ENCODE results near the gene TSSK3.
A peak's percentile ranks its signal among the peaks of the same experiment; 100 is the strongest.

Gene TSSK3

DNA sequence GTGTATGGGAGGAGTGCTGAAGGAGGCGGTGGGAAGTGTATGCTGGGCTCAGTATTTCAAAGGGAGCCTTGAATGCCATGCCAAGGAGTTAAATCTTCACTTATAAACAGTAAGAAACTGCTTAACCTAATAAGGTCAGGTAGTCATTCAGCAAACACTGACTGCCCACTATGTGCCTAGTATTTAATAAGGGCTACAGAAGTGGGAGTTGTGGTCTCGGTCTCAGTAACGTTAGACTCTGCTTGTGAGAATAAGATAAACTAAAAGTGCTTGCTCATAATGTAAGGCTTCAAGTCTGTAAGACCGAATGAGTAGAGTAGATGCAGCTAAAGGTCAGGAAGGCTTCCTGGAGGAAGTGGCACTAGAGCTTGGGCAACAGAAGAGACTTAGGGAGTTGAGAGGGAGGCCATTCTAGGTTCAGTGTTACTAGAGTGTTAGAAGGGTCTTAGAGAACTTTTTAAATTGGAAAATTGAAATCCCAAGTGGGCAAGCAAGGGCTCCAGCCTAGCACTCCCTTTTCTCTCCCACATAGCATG lies 32.3 kb upstream of the TSSK3 start:
- peaks cover 22% of the 10 kb centered on the region for H3K4me1 Mint-ChIP-seq

DNA sequence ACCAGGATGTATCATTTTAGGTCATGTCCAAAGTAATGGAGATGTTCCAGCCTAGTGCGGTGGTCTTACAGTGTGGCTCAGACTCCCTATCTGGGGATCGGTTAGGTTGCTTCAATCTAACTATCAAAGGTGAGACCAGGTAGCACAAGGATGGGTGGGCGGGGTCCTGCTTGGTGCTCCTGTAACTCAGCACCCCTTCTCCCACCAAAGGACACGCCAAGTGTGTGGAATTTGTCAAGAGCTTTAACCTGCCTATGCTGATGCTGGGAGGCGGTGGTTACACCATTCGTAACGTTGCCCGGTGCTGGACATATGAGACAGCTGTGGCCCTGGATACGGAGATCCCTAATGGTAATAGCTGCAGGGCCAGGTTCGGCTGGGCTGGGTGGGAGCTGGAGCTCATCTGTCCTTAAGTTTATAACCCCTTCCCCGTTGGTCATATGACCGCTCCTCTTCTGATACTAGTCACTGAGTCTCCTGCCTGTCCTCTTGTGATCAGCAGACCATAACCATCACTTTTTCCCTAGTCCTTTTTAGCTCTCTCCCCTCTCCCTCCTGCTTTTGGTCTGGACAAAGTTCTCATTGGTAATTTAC lies 31.7 kb upstream of the TSSK3 start:
- Mint-ChIP-seq H3K27ac (peak overlapping the region in 2 of 3 experiments; percentile 39 to 53), H3K4me1 (peaks cover 22% of the 10 kb centered on the region), H3K4me3 (no peak overlapping the region), H3K9me3 (no peaks in the 10 kb centered on the region), H3K36me3 (ENCODE audit: low read depth) (peaks cover 76% of the 10 kb centered on the region), H3K27me3 (ENCODE audit: low read depth) (no peaks in the 10 kb centered on the region)
- no peak for TF ChIP-seq CTCF (IDR thresholded peaks at IDR 0.05; ENCODE audit: unreplicated experiment in 3 of 3)

More for the DNA sequence above, 32.3 kb upstream of the TSSK3 start:
- Mint-ChIP-seq H3K36me3 (ENCODE audit: low read depth) (peaks cover 81% of the 10 kb centered on the region), H3K4me3 (peak overlapping the region in 1 of 3 experiments; percentile 37), H3K27ac (no peak overlapping the region), H3K27me3 (ENCODE audit: low read depth) (no peaks in the 10 kb centered on the region), H3K9me3 (no peaks in the 10 kb centered on the region)
- TF ChIP-seq CTCF (IDR thresholded peaks at IDR 0.05; ENCODE audit: unreplicated experiment in 3 of 3), result no peak

DNA sequence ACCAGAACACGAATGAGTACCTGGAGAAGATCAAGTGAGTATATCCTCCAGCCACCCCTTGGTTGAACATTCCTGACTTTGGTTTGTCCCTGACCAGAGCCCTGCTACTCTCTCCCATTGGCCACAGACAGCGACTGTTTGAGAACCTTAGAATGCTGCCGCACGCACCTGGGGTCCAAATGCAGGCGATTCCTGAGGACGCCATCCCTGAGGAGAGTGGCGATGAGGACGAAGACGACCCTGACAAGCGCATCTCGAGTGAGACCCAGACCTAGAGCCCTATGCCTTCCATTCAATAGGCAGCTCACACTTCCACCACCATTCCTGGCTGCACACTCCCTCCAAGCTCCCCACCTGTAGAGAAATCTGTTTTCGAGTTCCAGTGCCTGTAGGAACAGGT lies 30.8 kb upstream of the TSSK3 start:
- Mint-ChIP-seq H3K4me1 (peaks cover 22% of the 10 kb centered on the region), H3K4me3 (peak overlapping the region; percentile 4 to 78 (median 24)), H3K36me3 (ENCODE audit: low read depth) (peaks cover 75% of the 10 kb centered on the region), H3K9me3 (no peaks in the 10 kb centered on the region), H3K27me3 (ENCODE audit: low read depth) (no peaks in the 10 kb centered on the region), H3K27ac (peak overlapping the region in 2 of 3 experiments; percentile 6 to 39)
- TF ChIP-seq CTCF (IDR thresholded peaks at IDR 0.05; ENCODE audit: unreplicated experiment in 3 of 3), result no peak

GRCh38 chr1:32332290-32333079 lies 29.9 kb upstream of the TSSK3 start:
- Mint-ChIP-seq H3K4me1 (peaks cover 22% of the 10 kb centered on the region), H3K4me3 (peak overlapping the region; percentile 63 to 78 (median 76)), H3K27ac (peak overlapping the region in 2 of 3 experiments; percentile 45 to 63), H3K9me3 (no peaks in the 10 kb centered on the region), H3K27me3 (ENCODE audit: low read depth) (no peaks in the 10 kb centered on the region), H3K36me3 (ENCODE audit: low read depth) (peaks cover 68% of the 10 kb centered on the region)
- TF ChIP-seq CTCF (IDR thresholded peaks at IDR 0.05; ENCODE audit: unreplicated experiment in 3 of 3), result no peak

DNA sequence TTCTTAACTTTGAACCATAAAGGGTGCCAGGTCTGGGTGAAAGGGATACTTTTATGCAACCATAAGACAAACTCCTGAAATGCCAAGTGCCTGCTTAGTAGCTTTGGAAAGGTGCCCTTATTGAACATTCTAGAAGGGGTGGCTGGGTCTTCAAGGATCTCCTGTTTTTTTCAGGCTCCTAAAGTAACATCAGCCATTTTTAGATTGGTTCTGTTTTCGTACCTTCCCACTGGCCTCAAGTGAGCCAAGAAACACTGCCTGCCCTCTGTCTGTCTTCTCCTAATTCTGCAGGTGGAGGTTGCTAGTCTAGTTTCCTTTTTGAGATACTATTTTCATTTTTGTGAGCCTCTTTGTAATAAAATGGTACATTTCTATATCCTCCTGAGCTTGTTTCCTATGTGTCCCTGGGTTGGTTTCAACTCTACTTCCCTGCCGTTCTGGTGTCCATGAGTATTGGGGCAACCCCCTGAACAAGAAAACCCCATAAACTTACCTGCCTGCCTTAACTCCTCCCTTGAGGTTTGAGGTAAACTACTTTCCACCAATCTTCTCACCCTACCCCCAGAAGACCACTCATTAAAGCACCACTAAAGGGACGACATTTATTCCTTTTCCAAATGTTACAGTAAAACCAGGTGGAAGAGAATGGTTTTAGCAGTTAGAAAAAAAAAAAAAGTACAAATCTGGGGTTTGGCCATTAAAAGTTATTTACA lies 28.9 kb upstream of the TSSK3 start:
- H3K9me3 Mint-ChIP-seq, result no peaks in the 10 kb centered on the region
- H3K4me3 Mint-ChIP-seq, result peak overlapping the region; percentile 98
- TF ChIP-seq CTCF (IDR thresholded peaks at IDR 0.05; ENCODE audit: unreplicated experiment in 3 of 3), result no peak
- H3K27me3 Mint-ChIP-seq (ENCODE audit: low read depth), result no peaks in the 10 kb centered on the region
- peak overlapping the region; percentile 37 to 74 (median 66) for H3K27ac Mint-ChIP-seq
- H3K4me1 Mint-ChIP-seq, result peaks cover 31% of the 10 kb centered on the region
- peaks cover 62% of the 10 kb centered on the region for H3K36me3 Mint-ChIP-seq (ENCODE audit: low read depth)

All from nephron (organoid).